ENCODE data around the gene PKD2L1. TPM values are rescaled to one million over a fixed set of nuclear protein-coding genes. Genes with fewer than 3 reads are reported as not detected.

Gene PKD2L1
- total and polyA plus RNA-seq, 9 of the 15 experiments (the other 6 are each of a cell fraction or from before 2014, with no cell fraction given): not detected

DNA sequence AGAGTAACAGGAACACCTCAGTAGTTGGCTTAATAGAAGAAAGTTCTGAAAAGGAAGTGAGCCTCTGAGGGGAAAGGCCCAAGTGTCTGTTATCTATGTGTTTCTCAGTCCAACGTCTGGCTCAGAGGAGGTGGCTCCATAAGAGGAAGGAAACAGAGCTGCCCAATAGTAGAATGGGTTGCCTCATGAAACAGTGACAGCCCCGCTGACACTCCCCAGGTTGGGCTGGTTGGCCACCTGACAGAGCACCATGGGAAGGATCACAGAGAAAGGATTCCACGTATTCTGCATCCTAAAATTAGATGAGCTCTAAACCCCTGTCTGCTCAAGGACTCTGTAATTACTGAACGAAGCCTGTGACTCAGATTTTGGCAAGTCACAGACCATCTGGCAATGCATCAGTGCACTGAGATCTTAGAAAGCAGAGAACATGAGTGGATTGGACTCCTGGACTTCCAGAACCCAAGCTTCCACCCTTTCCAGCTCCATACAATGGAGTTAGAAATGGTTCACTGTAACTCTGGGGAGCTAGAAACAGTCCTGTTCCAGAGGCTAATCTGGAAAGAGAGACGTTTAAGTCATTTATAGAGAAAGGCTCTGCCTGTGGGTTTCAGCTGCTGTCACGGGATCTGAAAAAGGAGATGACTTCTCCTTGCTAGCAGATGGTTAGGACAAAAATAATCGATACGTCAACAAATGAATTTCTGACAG lies 2.9 kb downstream of the PKD2L1 start:
- Histone ChIP-seq H3K79me2 (ENCODE audit: control insufficient read depth, insufficient read depth, low read length) (no peaks in the 10 kb centered on the region), H3K27me3 (ENCODE audit: control insufficient read depth in 2 of 2, insufficient read depth in 2 of 2, low read length in 2 of 2) (peaks cover 6 to 38% of the 10 kb centered on the region in 2 experiments; a peak in 4 of 5 replicates), H3K9ac (ENCODE audit: insufficient read depth in 1 of 2, low read depth in 2 of 2, low read length in 2 of 2) (no peak overlapping the region), H3K9me1 (ENCODE audit: control insufficient read depth, insufficient read depth, low read length) (no peaks in the 10 kb centered on the region), H3K27ac (ENCODE audit: extremely low read depth, low read depth, low read length) (no peak overlapping the region), H4K20me1 (replicated peaks; ENCODE audit: control insufficient read depth, insufficient read depth, low read length) (no peaks in the 10 kb centered on the region), H3K4me2 (ENCODE audit: insufficient read depth, low read length) (no peak overlapping the region), H3K36me3 (ENCODE audit: control insufficient read depth, insufficient read depth, low read length) (no peaks in the 10 kb centered on the region), H3K9me3 (replicated peaks; ENCODE audit: control insufficient read depth, insufficient read depth, low read depth, low read length) (no peaks in the 10 kb centered on the region), H3K4me3 (no peak overlapping the region), H3K4me1 (replicated peaks in 1 of 2; ENCODE audit: control insufficient read depth in 2 of 2, insufficient read depth in 2 of 2, low read length in 2 of 2) (no peaks in the 10 kb centered on the region), H2AFZ (ENCODE audit: low read depth, low read length) (no peak overlapping the region)
- DNase-seq (ENCODE audit: extremely low read depth in 1 of 4, low spot score in 3 of 4) (no peak), ATAC-seq (no peak), FAIRE-seq (no peak)
- intact Hi-C loops (cut with micrococcal nuclease): no loop called here
- POLR2A ChIA-PET: no interaction called here
- TF ChIP-seq NCOR1 (IDR thresholded peaks at IDR 0.05): no peak
- TF ChIP-seq CTBP1 (IDR thresholded peaks at IDR 0.05; ENCODE audit: borderline replicate concordance): no peak
- TF ChIP-seq ELF2 (CRISPR knock-in tag; IDR thresholded peaks at IDR 0.05): no peak
- TF ChIP-seq ZNF24 (IDR thresholded peaks at IDR 0.05): no peak
- TF ChIP-seq, protein P1, sequence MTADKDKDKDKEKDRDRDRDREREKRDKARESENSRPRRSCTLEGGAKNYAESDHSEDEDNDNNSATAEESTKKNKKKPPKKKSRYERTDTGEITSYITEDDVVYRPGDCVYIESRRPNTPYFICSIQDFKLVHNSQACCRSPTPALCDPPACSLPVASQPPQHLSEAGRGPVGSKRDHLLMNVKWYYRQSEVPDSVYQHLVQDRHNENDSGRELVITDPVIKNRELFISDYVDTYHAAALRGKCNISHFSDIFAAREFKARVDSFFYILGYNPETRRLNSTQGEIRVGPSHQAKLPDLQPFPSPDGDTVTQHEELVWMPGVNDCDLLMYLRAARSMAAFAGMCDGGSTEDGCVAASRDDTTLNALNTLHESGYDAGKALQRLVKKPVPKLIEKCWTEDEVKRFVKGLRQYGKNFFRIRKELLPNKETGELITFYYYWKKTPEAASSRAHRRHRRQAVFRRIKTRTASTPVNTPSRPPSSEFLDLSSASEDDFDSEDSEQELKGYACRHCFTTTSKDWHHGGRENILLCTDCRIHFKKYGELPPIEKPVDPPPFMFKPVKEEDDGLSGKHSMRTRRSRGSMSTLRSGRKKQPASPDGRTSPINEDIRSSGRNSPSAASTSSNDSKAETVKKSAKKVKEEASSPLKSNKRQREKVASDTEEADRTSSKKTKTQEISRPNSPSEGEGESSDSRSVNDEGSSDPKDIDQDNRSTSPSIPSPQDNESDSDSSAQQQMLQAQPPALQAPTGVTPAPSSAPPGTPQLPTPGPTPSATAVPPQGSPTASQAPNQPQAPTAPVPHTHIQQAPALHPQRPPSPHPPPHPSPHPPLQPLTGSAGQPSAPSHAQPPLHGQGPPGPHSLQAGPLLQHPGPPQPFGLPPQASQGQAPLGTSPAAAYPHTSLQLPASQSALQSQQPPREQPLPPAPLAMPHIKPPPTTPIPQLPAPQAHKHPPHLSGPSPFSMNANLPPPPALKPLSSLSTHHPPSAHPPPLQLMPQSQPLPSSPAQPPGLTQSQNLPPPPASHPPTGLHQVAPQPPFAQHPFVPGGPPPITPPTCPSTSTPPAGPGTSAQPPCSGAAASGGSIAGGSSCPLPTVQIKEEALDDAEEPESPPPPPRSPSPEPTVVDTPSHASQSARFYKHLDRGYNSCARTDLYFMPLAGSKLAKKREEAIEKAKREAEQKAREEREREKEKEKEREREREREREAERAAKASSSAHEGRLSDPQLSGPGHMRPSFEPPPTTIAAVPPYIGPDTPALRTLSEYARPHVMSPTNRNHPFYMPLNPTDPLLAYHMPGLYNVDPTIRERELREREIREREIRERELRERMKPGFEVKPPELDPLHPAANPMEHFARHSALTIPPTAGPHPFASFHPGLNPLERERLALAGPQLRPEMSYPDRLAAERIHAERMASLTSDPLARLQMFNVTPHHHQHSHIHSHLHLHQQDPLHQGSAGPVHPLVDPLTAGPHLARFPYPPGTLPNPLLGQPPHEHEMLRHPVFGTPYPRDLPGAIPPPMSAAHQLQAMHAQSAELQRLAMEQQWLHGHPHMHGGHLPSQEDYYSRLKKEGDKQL (CRISPR knock-in tag; IDR thresholded peaks at IDR 0.05; ENCODE audit: borderline replicate concordance): no peak
- WGBS (ENCODE audit: insufficient coverage, low coverage, missing lambda C conversion rate): 3% methylated on average over 5 of the region's 8 CpGs
- BruUV-seq (replicated peaks): no TSS peak
- in situ Hi-C loops (cut with MboI): loop anchor here (25.0 kb wide), 1 partner anchor 560 kb away; no protein-coding TSS in a partner anchor
- CTCF ChIA-PET (ENCODE audit: low intra/inter-chr PET ratio): interaction anchor here (0.6 kb wide), 1 partner anchor 11 kb away, joined by 3 read pairs; no protein-coding TSS in a partner anchor
